Testis (tissue), 3 donors: ENCODE data around the gene MECR. TPM values are rescaled to one million over a fixed set of nuclear protein-coding genes. Genes with fewer than 3 reads are reported as not detected.

ENCODE experiments used
- DNase-seq: peaks from one replicate; pipeline ENCODE4 v3.0.0-alpha.2; 2019
- H3K27ac ChIP-seq, 2 donors: fragments of 200-600 bp; sonication (generic); one replicate each; pipeline ENCODE4 v1.5.1; 2019
- H3K27me3 ChIP-seq: fragments of 200-600 bp; sonication (generic); one replicate; pipeline ENCODE4 v1.5.1; 2019
- H3K36me3 ChIP-seq: fragments of 200-600 bp; sonication (generic); one replicate; pipeline ENCODE4 v1.5.1; 2017; ENCODE audit warnings: low read depth; ENCODE audit errors: missing control alignments
- H3K4me1 ChIP-seq: fragments of 200-600 bp; sonication (generic); one replicate; pipeline ENCODE4 v1.5.1; 2019
- H3K4me3 ChIP-seq, 2 donors: fragments of 200-600 bp; sonication (generic); one replicate each; pipeline ENCODE4 v1.5.1; 2017 to 2019
- H3K9me3 ChIP-seq: fragments of 200-600 bp; sonication (generic); one replicate; pipeline ENCODE4 v1.5.1; 2017
- POLR2A ChIP-seq: fragments of 450-650 bp; IDR thresholded peaks from one replicate; pipeline ENCODE4 v1.6.1; 2017; ENCODE audit warnings: antibody characterized with exemption, mild to moderate bottlenecking, moderate library complexity
- whole genome bisulfite sequencing, 2 donors: methylation state at CpG; one replicate each; pipeline ENCODE4 v1.1.5; 2018; 5-methylcytosine and 5-hydroxymethylcytosine counted together
- intact Hi-C: fragments of 100-400 bp; cut with DNase I; formaldehyde crosslinking; loops from one replicate; pipeline ENCODE4 v1.15.1; 2023; ENCODE audit warnings: low total_unique reads
- polyA plus RNA-seq: library from polyadenylated mRNA; stranded (reverse); fragments of 350-450 nt; fragmentation: Illumina TruSeq; extraction: RNeasy Lipid Tissue Mini Kit (QIAGEN cat#74804); gene quantifications from one replicate; pipeline ENCODE4 v1.2.3, GENCODE V29; 2014; ENCODE audit warnings: low read depth, low replicate concordance; ENCODE audit not compliant: insufficient read depth
- total RNA-seq, 2 donors: library from RNA; depleted of rRNA; stranded (reverse); fragments of >200 nt; gene quantifications; one replicate each; pipeline ENCODE4 v1.2.3, GENCODE V29; 2016
- TF ChIP-seq, protein P1 (sequence below), 3 experiments: fragments of 450-650 bp in 2 of 3; fragments of 200-600 bp in 1 of 3; sonication (generic) in 1 of 3; IDR thresholded peaks; one replicate each; pipeline ENCODE4 v1.5.1; 2016 to 2019; ENCODE audit warnings: antibody characterized with exemption in 3 of 3, mild to moderate bottlenecking in 2 of 3, moderate library complexity in 1 of 3

MECR gene
- total and polyA plus RNA-seq, 3 donors from 2014 or later, result 33.7 to 38.9 (median 37.3) TPM

- peak; percentile 99 for DNase-seq
- peak; percentile 72 for TF ChIP-seq POLR2A
- TF ChIP-seq, protein P1, sequence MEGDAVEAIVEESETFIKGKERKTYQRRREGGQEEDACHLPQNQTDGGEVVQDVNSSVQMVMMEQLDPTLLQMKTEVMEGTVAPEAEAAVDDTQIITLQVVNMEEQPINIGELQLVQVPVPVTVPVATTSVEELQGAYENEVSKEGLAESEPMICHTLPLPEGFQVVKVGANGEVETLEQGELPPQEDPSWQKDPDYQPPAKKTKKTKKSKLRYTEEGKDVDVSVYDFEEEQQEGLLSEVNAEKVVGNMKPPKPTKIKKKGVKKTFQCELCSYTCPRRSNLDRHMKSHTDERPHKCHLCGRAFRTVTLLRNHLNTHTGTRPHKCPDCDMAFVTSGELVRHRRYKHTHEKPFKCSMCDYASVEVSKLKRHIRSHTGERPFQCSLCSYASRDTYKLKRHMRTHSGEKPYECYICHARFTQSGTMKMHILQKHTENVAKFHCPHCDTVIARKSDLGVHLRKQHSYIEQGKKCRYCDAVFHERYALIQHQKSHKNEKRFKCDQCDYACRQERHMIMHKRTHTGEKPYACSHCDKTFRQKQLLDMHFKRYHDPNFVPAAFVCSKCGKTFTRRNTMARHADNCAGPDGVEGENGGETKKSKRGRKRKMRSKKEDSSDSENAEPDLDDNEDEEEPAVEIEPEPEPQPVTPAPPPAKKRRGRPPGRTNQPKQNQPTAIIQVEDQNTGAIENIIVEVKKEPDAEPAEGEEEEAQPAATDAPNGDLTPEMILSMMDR (IDR thresholded peaks at IDR 0.05), result peak; percentile 67 to 88 (median 73)
- intact Hi-C loops, result loop anchor here (5.0 kb wide), 1 partner anchor 59 kb away; the partner anchor contains the start of gene TMEM200B
- 0 to 1% methylated on average over 23 to 79 of the region's 100 CpGs for WGBS, 2 donors
- Histone ChIP-seq H3K27me3 (no peaks in the 10 kb centered on the region), H3K36me3 (no peaks in the 10 kb centered on the region), H3K4me3 (peak within 1 kb of the TSS; percentile 96 to 97), H3K9me3 (no peaks in the 10 kb centered on the region), H3K27ac (peak within 1 kb of the TSS; percentile 96 to 100), H3K4me1 (peaks cover 24% of the 10 kb centered on the region)
Observed at GRCh38 chr1:29181413-29182225, 49.1 kb downstream of the MECR start, which contains the start of gene SRSF4. SRSF4 (minus strand) TSS chr1:29181900; CDS start chr1:29181752, 148 bp downstream.

GRCh38 chr1:29180497-29181412 is 50.0 kb downstream of the MECR start:
- Histone ChIP-seq H3K27ac (peak overlapping the region; percentile 96 to 100), H3K4me1 (peaks cover 24% of the 10 kb centered on the region), H3K4me3 (peak overlapping the region; percentile 96 to 97), H3K9me3 (no peaks in the 10 kb centered on the region), H3K36me3 (no peaks in the 10 kb centered on the region), H3K27me3 (no peaks in the 10 kb centered on the region)
- no peak for TF ChIP-seq POLR2A
- TF ChIP-seq, protein P1 (IDR thresholded peaks at IDR 0.05), result no peak
- WGBS, 2 donors, result 0 to 2% methylated on average over 26 to 32 of the region's 32 CpGs
- intact Hi-C loops, result loop anchor here (5.0 kb wide), 1 partner anchor 58 kb away; the partner anchor contains the start of gene TMEM200B
- no peak for DNase-seq

DNA sequence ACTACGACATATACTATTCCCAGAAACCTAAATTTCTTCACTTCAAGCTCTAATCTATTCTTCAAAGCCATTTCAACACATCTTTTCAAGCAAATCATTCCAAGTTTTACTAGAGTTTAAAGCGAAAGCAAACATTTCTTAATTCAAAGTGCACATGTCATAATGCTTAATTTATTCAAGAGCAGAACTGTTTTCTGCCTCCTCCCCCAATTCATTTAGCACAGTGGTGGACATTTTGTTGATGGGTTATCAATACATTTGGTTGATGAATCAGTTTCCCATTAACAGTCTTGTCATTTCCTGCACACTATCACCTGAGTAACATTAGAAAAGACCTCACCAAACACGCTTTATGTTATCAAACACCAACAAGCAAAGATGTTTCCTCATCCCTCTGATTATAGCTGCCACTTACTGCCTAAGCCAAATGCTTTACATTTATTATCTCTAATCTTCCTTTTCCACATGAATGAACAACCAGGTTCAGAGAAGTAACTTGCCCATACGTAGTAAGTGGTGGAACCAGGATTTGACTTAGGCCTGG is 51.0 kb downstream of the MECR start:
- H3K4me3 ChIP-seq, result peak overlapping the region in 1 of 2 donors; percentile 97
- H3K4me1 ChIP-seq, result peaks cover 24% of the 10 kb centered on the region
- DNase-seq, result no peak

More for the DNA sequence above, 51.0 kb downstream of the MECR start:
- Histone ChIP-seq H3K9me3 (no peaks in the 10 kb centered on the region), H3K36me3 (no peaks in the 10 kb centered on the region), H3K27ac (peak overlapping the region; percentile 96 to 100), H3K27me3 (no peaks in the 10 kb centered on the region)
- 20 to 22% methylated on average over 4 of the region's 4 CpGs for WGBS, 2 donors
- TF ChIP-seq POLR2A, result no peak
- TF ChIP-seq, protein P1 (IDR thresholded peaks at IDR 0.05), result no peak
- intact Hi-C loops, result loop anchor here (5.0 kb wide), 1 partner anchor 57 kb away; the partner anchor contains the start of gene TMEM200B
